SU-DHL-6 (cell line): Measurements from ENCODE around the gene DLG2.

Experiments
- H2AFZ ChIP-seq: fragments of 200-600 bp; sonication (generic); 2 replicates; pipeline ENCODE4 v1.6.1; 2014; ENCODE audit warnings: low read depth, mild to moderate bottlenecking, moderate library complexity, mixed read lengths, antibody characterized with exemption, low read length; ENCODE audit not compliant: severe bottlenecking
- H3F3A ChIP-seq: fragments of 200-600 bp; shearing (Covaris generic); 2 replicates; pipeline ENCODE4 v1.6.0; 2016; ENCODE audit warnings: antibody characterized with exemption, mild to moderate bottlenecking; ENCODE audit not compliant: insufficient read depth
- H3K27ac ChIP-seq: fragments of 200-600 bp; sonication (generic); 2 replicates; pipeline ENCODE4 v1.5.1; 2016; ENCODE audit warnings: low read depth, mild to moderate bottlenecking, low read length, moderate library complexity, mixed read lengths
- H3K27me3 ChIP-seq: fragments of 200-600 bp; sonication (generic), shearing (Covaris generic); 2 replicates; pipeline ENCODE4 v1.6.0; 2014; ENCODE audit warnings: mild to moderate bottlenecking, low read length
- H3K36me3 ChIP-seq: fragments of 200-600 bp; sonication (generic); 2 replicates; pipeline ENCODE4 v1.6.1; 2014; ENCODE audit warnings: mild to moderate bottlenecking, low read length, mixed read lengths
- H3K4me2 ChIP-seq: fragments of 300-600, 200-600 bp; shearing (Covaris generic), sonication (generic); 2 replicates; pipeline ENCODE4 v1.6.0; 2014; ENCODE audit warnings: low read length, low read depth, mild to moderate bottlenecking; ENCODE audit not compliant: poor library complexity, severe bottlenecking
- H3K4me3 ChIP-seq: fragments of 200-600 bp; sonication (generic); 2 replicates; pipeline ENCODE4 v1.5.1; 2014; ENCODE audit warnings: antibody characterized with exemption, low read length, mild to moderate bottlenecking, mixed read lengths; ENCODE audit not compliant: insufficient read depth, poor library complexity, severe bottlenecking
- H3K79me2 ChIP-seq: fragments of 200-600 bp; sonication (generic); 2 replicates; pipeline ENCODE4 v1.6.1; 2014; ENCODE audit warnings: mild to moderate bottlenecking, low read length, moderate library complexity; ENCODE audit not compliant: insufficient read depth
- H3K9ac ChIP-seq: fragments of 200-600 bp; sonication (generic); 2 replicates; pipeline ENCODE4 v1.7.0; 2014; ENCODE audit warnings: mild to moderate bottlenecking, low read length
- H3K9me2 ChIP-seq: fragments of 200-600 bp; sonication (generic); replicated peaks from 2 replicates; pipeline ENCODE4 v1.6.1; 2014; ENCODE audit warnings: low read length; ENCODE audit not compliant: insufficient read depth
- H3K9me3 ChIP-seq: fragments of 200-600 bp; sonication (generic); 2 replicates; pipeline ENCODE4 v1.6.1; 2014; ENCODE audit warnings: low read length, mixed read lengths; ENCODE audit not compliant: insufficient read depth
- H4K20me1 ChIP-seq: fragments of 200-600 bp; sonication (generic); 2 replicates; pipeline ENCODE4 v1.6.1; 2014; ENCODE audit warnings: low read depth, mild to moderate bottlenecking, antibody characterized with exemption, low read length, moderate library complexity, mixed read lengths
- EZH2phosphoT487 ChIP-seq: fragments of 200-600 bp; sonication (generic), shearing (Covaris generic); conservative IDR thresholded peaks from 2 replicates; pipeline ENCODE4 v1.6.1; 2018; ENCODE audit warnings: mild to moderate bottlenecking, antibody characterized with exemption, low read length, moderate library complexity, mixed read lengths
- TF ChIP-seq, protein P1 (sequence below): fragments of 200-600 bp; sonication (generic); IDR thresholded peaks from one replicate; pipeline ENCODE4 v1.5.1; 2017; ENCODE audit warnings: antibody characterized with exemption, mild to moderate bottlenecking, low read length, moderate library complexity; ENCODE audit not compliant: insufficient read depth, poor library complexity, severe bottlenecking

DLG2 gene

DNA sequence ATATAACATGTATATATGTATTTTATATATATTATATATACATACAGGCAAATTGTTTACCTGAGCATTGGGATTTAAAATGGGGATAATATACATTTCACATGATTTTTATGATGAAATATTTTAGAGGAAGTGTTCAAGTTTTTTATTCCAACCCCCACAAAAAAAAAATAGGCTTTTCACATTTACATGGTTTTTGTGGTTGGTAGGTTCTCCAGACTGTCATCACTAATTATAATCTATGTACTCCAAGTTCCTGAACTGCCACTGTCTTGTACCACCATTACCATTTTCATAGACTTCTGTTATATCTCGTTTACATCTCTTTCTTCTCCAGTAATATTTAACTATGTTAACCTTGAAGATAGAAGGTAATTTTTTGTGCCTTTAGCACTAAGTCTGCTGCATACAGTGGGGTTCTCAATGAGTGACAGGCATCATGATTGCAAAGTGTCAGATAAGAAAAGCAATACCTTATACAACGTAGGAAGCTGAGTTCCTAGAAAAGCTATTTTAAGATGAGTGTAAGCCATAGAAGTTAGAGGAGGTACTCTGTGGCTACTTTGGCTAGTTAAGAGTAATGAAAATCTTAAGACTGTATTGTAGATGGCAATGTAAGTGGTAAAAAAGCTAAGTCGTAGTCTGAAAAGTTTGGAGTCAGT lies 25.8 kb upstream of the DLG2 start:
- H3K36me3 ChIP-seq, result peaks cover 30% of the 10 kb centered on the region
- H3K4me2 ChIP-seq, result no peak overlapping the region

DNA sequence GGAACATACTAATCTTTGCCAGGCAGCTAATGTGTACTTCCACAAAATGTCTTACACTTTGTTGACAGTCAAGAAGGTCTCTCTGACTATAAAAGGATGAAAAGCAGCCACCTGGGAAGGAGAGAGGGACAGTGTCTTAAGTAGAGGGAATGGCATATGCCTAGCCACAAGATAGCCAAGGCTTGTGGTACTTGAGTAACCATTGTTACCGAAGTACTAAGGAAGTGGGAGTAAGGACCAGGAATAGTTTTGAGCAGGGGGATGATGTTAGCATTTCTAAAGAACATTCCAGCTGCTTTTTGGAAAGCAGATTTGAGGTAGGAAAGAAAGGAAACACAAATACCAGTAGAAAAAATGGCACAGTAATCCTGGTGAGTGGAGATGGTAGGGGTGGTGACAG lies 24.0 kb upstream of the DLG2 start:
- Histone ChIP-seq H3K9me3 (no peaks in the 10 kb centered on the region), H3K9me2 (no peaks in the 10 kb centered on the region), H3K9ac (no peak overlapping the region), H4K20me1 (peaks cover 7% of the 10 kb centered on the region; the same call in 1 of the 2 replicates), H3K79me2 (peaks cover 17% of the 10 kb centered on the region), H3K27me3 (no peaks in the 10 kb centered on the region), H3K4me2 (no peak overlapping the region), H3K36me3 (peaks cover 12% of the 10 kb centered on the region; the same call in 1 of the 2 replicates), H2AFZ (no peak overlapping the region), H3F3A (peaks cover 52% of the 10 kb centered on the region), H3K27ac (no peak overlapping the region), H3K4me3 (no peak overlapping the region)
- TF ChIP-seq EZH2phosphoT487, result no peak
- TF ChIP-seq, protein P1, sequence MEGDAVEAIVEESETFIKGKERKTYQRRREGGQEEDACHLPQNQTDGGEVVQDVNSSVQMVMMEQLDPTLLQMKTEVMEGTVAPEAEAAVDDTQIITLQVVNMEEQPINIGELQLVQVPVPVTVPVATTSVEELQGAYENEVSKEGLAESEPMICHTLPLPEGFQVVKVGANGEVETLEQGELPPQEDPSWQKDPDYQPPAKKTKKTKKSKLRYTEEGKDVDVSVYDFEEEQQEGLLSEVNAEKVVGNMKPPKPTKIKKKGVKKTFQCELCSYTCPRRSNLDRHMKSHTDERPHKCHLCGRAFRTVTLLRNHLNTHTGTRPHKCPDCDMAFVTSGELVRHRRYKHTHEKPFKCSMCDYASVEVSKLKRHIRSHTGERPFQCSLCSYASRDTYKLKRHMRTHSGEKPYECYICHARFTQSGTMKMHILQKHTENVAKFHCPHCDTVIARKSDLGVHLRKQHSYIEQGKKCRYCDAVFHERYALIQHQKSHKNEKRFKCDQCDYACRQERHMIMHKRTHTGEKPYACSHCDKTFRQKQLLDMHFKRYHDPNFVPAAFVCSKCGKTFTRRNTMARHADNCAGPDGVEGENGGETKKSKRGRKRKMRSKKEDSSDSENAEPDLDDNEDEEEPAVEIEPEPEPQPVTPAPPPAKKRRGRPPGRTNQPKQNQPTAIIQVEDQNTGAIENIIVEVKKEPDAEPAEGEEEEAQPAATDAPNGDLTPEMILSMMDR, result no peak

More for the DNA sequence above, 25.8 kb upstream of the DLG2 start:
- peaks cover 16% of the 10 kb centered on the region for H4K20me1 ChIP-seq
- TF ChIP-seq, protein P1, result no peak
- no peak for TF ChIP-seq EZH2phosphoT487
- H3K9me2 ChIP-seq, result no peaks in the 10 kb centered on the region
- H3F3A ChIP-seq, result peaks cover 67% of the 10 kb centered on the region
- peaks cover 28% of the 10 kb centered on the region for H3K79me2 ChIP-seq
- no peak overlapping the region for H3K4me3 ChIP-seq
- H3K27ac ChIP-seq, result no peak overlapping the region
- no peak overlapping the region for H3K9ac ChIP-seq
- H3K27me3 ChIP-seq, result no peaks in the 10 kb centered on the region
- H3K9me3 ChIP-seq, result no peaks in the 10 kb centered on the region
- no peak overlapping the region for H2AFZ ChIP-seq

DNA sequence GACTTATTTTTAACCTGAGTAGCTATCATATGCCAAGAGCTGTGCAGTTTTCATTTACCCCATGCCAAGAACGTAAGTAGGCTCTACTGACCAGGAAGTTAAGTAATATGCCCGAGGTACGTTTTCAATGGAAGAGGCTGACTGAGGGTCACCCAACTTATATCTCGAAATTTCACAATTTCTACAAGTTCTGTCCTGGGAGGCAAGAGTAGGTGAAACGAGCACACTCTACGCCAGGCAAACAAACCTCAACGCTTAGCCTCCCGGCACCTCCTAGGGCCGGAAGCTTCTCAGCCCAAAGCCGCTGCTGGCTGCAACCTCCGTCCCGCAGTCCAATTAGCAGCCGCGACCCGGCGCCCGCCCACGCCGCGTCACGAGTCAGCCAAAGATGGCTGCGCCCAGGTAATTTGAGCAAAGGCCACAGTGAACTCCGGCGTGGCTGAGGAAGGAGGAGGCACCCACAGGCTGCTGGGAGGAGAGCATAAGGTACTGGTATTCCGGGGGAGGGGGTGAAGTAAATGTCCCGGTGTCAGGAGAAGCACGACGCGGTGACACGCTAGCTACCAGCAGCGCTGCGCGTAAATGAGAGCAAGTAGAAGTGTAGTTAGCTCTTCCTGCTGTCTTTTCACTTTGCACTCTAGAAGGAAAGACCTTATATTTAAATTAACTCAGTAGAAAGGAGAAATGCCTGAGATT lies 20.6 kb upstream of the DLG2 start, which contains the start of gene TMEM126A:
TMEM126A (plus strand) TSS at position 364 of the 696 bp plus-strand sequence. CDS start 2,289 bp downstream, outside the sequence.
- no peak for TF ChIP-seq EZH2phosphoT487
- TF ChIP-seq, protein P1, result no peak
- Histone ChIP-seq H3K36me3 (no peaks in the 10 kb centered on the region), H3K27ac (peak within 1 kb of the TSS; percentile 57), H4K20me1 (no peaks in the 10 kb centered on the region), H3K9me2 (no peaks in the 10 kb centered on the region), H3F3A (peaks cover 22% of the 10 kb centered on the region), H3K4me2 (peak within 1 kb of the TSS; percentile 96), H3K9ac (peak within 1 kb of the TSS; percentile 71), H3K4me3 (peak within 1 kb of the TSS; percentile 81), H3K27me3 (no peaks in the 10 kb centered on the region), H2AFZ (peak within 1 kb of the TSS; percentile 81), H3K79me2 (peaks cover 17% of the 10 kb centered on the region), H3K9me3 (no peaks in the 10 kb centered on the region)
